DND-41 (cell line): ENCODE results near the gene INHBC.

Source experiments
- ATAC-seq: fragments of 200-7000 bp; cut with Tn5 transposase; 3 replicates; pipeline ENCODE4 v1.9.1; 2021; ENCODE audit warnings: low read depth; ENCODE audit not compliant: insufficient read depth
- DNase-seq: peaks from one replicate; pipeline ENCODE4 v3.0.0-alpha.2; 2020
- H2AFZ ChIP-seq: 2 replicates; pipeline ENCODE4 v1.6.0; 2012; ENCODE audit warnings: low read depth, low read length
- H3K27ac ChIP-seq: 2 replicates; pipeline ENCODE4 v1.5.1; 2012; ENCODE audit warnings: low read length, inconsistent platforms
- H3K27me3 ChIP-seq: fragments of 200-600 bp; sonication (generic); 2 replicates; pipeline ENCODE4 v1.6.0; 2012; ENCODE audit warnings: low read length, mild to moderate bottlenecking, inconsistent platforms; ENCODE audit not compliant: insufficient read depth, poor library complexity
- H3K36me3 ChIP-seq: 2 replicates; pipeline ENCODE4 v1.5.1; 2012; ENCODE audit warnings: low read length, inconsistent platforms; ENCODE audit not compliant: insufficient read depth
- H3K4me1 ChIP-seq: 2 replicates; pipeline ENCODE4 v1.5.1; 2012; ENCODE audit warnings: mild to moderate bottlenecking, low read length; ENCODE audit not compliant: insufficient read depth
- H3K4me2 ChIP-seq: 2 replicates; pipeline ENCODE4 v1.6.0; 2012; ENCODE audit warnings: mild to moderate bottlenecking, moderate library complexity, low read length, inconsistent platforms; ENCODE audit not compliant: insufficient read depth
- H3K4me3 ChIP-seq, 2 experiments: fragments of 200-600 bp in 1 of 2; shearing (Covaris generic) in 1 of 2; 2 replicates each; pipeline ENCODE4 v1.5.1; 2012 to 2016; ENCODE audit warnings: inconsistent platforms in 2 of 2, low read length in 2 of 2, mild to moderate bottlenecking in 2 of 2, low read depth in 1 of 2, moderate library complexity in 1 of 2
- H3K79me2 ChIP-seq: 2 replicates; pipeline ENCODE4 v1.6.0; 2012; ENCODE audit warnings: low read length, inconsistent platforms; ENCODE audit not compliant: insufficient read depth
- H3K9ac ChIP-seq: 2 replicates; pipeline ENCODE4 v1.6.0; 2012; ENCODE audit warnings: low read depth, mild to moderate bottlenecking, inconsistent platforms, low read length, moderate library complexity
- H3K9me3 ChIP-seq: 2 replicates; pipeline ENCODE4 v1.5.1; 2012; ENCODE audit warnings: low read length, moderate library complexity, mild to moderate bottlenecking, inconsistent platforms; ENCODE audit not compliant: insufficient read depth, severe bottlenecking
- H4K20me1 ChIP-seq: 2 replicates; pipeline ENCODE4 v1.6.0; 2012; ENCODE audit warnings: low read length; ENCODE audit not compliant: insufficient read depth
- EZH2 ChIP-seq: IDR thresholded peaks from 3 replicates; pipeline ENCODE4 v1.6.1; 2012; ENCODE audit warnings: borderline replicate concordance, low read depth, mild to moderate bottlenecking, moderate library complexity, low read length, inconsistent platforms; ENCODE audit not compliant: severe bottlenecking
- TF ChIP-seq, protein P1 (sequence below): IDR thresholded peaks from 2 replicates; pipeline ENCODE4 v1.5.1; 2012; ENCODE audit warnings: borderline replicate concordance, low read length, moderate library complexity, mild to moderate bottlenecking; ENCODE audit not compliant: poor library complexity, severe bottlenecking; ENCODE audit errors: extremely low read depth

Gene INHBC

DNA sequence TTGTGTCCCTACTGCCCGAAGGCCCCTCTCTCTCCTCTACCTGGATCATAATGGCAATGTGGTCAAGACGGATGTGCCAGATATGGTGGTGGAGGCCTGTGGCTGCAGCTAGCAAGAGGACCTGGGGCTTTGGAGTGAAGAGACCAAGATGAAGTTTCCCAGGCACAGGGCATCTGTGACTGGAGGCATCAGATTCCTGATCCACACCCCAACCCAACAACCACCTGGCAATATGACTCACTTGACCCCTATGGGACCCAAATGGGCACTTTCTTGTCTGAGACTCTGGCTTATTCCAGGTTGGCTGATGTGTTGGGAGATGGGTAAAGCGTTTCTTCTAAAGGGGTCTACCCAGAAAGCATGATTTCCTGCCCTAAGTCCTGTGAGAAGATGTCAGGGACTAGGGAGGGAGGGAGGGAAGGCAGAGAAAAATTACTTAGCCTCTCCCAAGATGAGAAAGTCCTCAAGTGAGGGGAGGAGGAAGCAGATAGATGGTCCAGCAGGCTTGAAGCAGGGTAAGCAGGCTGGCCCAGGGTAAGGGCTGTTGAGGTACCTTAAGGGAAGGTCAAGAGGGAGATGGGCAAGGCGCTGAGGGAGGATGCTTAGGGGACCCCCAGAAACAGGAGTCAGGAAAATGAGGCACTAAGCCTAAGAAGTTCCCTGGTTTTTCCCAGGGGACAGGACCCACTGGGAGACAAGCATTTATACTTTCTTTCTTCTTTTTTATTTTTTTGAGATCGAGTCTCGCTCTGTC, 22.3 kb downstream of the INHBC start:
- no peak overlapping the region for H3K27ac ChIP-seq

DNA sequence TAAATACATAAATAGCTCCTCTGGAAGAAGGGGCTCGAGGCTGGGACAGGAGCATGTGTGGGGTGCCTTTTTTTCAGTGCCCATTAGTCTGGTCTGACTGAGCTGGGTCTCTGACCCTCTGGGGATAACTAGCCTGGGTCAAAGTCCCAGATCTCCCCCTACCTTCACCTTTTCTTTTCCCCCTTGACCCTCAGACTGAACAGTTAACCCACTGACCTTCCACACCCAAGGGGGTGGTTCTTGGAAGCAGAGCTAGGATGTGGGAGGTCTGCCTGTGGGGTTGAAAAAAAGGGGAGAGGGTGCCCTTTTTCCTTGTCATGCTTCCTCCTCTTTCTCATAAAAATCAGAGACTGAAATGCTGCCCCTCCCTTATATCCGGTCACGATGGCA, 24.1 kb downstream of the INHBC start:
- H3K4me3 ChIP-seq, result peak overlapping the region; percentile 5 to 70; a peak in 3 of 4 replicates
- H3K27me3 ChIP-seq, result peaks cover 7% of the 10 kb centered on the region
- no peaks in the 10 kb centered on the region for H3K36me3 ChIP-seq
- peak overlapping the region; percentile 96 for H3K4me2 ChIP-seq
- peak overlapping the region; percentile 90 for H3K27ac ChIP-seq
- H3K9ac ChIP-seq, result peak overlapping the region; percentile 56
- no peak for TF ChIP-seq EZH2
- TF ChIP-seq, protein P1, sequence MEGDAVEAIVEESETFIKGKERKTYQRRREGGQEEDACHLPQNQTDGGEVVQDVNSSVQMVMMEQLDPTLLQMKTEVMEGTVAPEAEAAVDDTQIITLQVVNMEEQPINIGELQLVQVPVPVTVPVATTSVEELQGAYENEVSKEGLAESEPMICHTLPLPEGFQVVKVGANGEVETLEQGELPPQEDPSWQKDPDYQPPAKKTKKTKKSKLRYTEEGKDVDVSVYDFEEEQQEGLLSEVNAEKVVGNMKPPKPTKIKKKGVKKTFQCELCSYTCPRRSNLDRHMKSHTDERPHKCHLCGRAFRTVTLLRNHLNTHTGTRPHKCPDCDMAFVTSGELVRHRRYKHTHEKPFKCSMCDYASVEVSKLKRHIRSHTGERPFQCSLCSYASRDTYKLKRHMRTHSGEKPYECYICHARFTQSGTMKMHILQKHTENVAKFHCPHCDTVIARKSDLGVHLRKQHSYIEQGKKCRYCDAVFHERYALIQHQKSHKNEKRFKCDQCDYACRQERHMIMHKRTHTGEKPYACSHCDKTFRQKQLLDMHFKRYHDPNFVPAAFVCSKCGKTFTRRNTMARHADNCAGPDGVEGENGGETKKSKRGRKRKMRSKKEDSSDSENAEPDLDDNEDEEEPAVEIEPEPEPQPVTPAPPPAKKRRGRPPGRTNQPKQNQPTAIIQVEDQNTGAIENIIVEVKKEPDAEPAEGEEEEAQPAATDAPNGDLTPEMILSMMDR, result no peak
- DNase-seq, result no peak
- H3K79me2 ChIP-seq, result no peaks in the 10 kb centered on the region
- no peaks in the 10 kb centered on the region for H4K20me1 ChIP-seq
- H2AFZ ChIP-seq, result peak overlapping the region; percentile 94
- no peak for ATAC-seq
- no peaks in the 10 kb centered on the region for H3K9me3 ChIP-seq
- H3K4me1 ChIP-seq, result peaks cover 47% of the 10 kb centered on the region

More for the DNA sequence above, 22.3 kb downstream of the INHBC start:
- DNase-seq (no peak), ATAC-seq (no peak)
- TF ChIP-seq, protein P1, result no peak
- no peak for TF ChIP-seq EZH2
- H4K20me1 ChIP-seq, result no peaks in the 10 kb centered on the region
- peaks cover 7% of the 10 kb centered on the region for H3K27me3 ChIP-seq
- no peaks in the 10 kb centered on the region for H3K79me2 ChIP-seq
- no peak overlapping the region for H2AFZ ChIP-seq
- H3K4me1 ChIP-seq, result peaks cover 35% of the 10 kb centered on the region
- H3K36me3 ChIP-seq, result no peaks in the 10 kb centered on the region
- H3K4me3 ChIP-seq, result no peak overlapping the region
- no peak overlapping the region for H3K9ac ChIP-seq
- no peak overlapping the region for H3K4me2 ChIP-seq
- H3K9me3 ChIP-seq, result no peaks in the 10 kb centered on the region

DNA sequence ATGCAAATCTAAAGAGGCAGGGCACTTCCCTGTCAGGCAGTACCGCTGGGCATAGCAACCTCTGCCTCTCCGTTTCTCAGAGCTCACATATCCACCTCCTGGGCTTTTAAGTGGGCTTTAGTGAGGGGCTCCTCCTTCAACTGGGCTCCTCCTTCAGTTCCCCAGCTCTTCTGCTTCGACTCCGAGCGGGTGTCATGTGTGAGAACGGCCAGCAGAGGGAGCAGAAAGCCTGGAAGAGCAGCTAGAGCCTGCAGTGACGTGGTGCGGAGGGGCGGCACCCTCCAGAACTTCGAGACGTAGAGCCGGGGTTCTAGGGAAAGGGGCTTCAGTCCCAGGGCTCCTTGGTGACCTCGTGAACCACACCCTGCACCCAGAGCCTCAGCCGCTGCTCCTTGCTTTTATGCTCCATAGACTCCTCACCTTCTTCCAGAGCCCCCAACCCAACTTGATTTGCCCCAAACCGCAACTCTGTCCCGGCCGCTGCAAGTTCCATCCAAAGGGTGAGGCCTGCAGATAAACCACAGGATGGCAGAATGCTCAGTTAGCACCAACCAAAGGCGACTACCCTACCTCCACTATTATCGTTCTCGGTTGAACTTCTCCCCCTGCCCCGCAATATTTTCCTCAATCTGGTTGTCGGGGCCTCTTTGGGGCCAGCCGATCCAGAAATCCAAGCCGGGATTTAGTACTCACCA, 24.6 kb downstream of the INHBC start:
- Histone ChIP-seq H3K4me2 (peak overlapping the region; percentile 96), H4K20me1 (no peaks in the 10 kb centered on the region), H3K27me3 (peaks cover 7% of the 10 kb centered on the region), H3K4me3 (peak overlapping the region; percentile 30 to 70; a peak in 3 of 4 replicates), H2AFZ (peak overlapping the region; percentile 94), H3K9ac (peak overlapping the region; percentile 56), H3K9me3 (no peaks in the 10 kb centered on the region), H3K36me3 (no peaks in the 10 kb centered on the region), H3K4me1 (peaks cover 47% of the 10 kb centered on the region), H3K27ac (peak overlapping the region; percentile 90), H3K79me2 (no peaks in the 10 kb centered on the region)
- ATAC-seq (peak; percentile 85), DNase-seq (peak; percentile 98)
- no peak for TF ChIP-seq EZH2
- TF ChIP-seq, protein P1, result peak; percentile 99
